Measurements from ENCODE around the gene PIP5K1B.

The PIP5K1B gene

DNA sequence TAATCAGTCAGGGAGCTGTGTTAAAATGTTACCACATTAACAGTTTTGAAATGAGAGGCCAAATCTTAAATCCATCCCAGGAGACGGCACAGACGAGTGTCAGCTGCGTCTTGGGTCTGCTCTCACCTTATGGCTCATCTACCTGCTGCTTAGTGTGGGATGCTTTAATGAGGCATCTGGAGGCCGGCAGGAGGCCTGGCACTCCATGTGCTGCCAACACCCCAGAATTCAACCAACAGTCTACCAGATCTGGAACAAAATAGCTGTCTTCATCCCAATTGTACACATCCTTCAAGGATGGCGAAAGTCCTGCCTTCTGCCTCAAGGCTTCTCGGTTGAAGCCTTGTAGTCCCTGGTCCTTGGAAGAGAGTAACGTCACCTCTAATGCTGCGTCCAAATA, 296.9 kb downstream of the PIP5K1B start:
- no peak for DNase-seq

DNA sequence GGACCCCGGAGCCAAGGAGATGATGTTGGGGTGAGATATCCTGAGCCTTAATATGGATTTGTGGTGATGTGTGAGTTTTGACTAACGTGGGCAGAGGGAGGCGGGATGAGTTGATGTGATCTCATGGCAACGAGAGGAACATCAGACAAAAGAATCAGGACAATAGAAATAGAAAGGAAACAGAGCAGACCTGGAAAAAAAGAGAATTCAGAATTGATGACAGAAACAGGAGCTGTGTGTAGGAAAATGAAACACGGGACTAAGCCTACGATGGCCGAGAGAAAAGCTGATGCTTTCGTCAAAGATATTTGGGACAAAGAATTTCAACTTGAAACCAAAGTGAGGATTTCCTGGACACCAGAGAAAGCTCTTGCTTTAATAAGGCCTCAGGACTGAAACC, 298.0 kb downstream of the PIP5K1B start:
- no peak for DNase-seq

DNA sequence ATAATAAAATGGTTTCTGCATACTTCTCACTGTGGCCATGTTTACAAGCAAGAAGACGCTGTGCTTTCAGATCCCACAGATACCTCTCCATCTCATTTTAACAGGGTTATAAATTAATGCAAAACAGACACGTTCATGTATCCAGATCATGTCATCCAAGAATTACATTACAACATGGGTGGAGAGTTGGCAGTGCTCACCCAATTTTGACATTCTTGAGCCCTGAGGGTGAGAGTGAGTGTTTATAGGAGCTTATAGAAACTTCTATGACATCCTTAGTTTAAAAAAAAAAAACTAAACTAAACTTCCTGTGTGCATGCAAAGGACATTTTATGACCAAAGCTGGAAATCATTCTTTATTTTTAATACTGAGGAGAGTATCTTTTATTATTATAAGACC, 299.8 kb downstream of the PIP5K1B start:
- DNase-seq, result no peak

DNA sequence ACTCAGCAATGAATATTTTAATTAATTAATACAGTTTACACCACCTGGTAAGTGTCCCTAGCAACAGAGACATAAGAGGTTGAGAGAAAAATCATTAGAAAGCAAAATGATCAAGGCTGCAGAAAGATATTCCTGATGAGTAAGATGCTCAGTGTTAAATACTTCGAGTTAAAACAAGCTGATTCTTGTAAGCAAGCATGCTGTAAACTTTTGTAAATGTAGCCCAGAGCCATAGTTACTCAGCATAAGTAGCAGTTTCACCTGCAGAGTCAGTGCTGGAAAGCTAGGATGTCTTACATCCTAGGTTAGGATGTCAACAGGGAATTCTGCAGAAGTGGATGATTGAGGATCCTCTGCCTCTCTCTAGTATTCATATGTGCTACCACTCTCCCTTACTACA, 304.7 kb downstream of the PIP5K1B start:
- DNase-seq, result no peak

DNA sequence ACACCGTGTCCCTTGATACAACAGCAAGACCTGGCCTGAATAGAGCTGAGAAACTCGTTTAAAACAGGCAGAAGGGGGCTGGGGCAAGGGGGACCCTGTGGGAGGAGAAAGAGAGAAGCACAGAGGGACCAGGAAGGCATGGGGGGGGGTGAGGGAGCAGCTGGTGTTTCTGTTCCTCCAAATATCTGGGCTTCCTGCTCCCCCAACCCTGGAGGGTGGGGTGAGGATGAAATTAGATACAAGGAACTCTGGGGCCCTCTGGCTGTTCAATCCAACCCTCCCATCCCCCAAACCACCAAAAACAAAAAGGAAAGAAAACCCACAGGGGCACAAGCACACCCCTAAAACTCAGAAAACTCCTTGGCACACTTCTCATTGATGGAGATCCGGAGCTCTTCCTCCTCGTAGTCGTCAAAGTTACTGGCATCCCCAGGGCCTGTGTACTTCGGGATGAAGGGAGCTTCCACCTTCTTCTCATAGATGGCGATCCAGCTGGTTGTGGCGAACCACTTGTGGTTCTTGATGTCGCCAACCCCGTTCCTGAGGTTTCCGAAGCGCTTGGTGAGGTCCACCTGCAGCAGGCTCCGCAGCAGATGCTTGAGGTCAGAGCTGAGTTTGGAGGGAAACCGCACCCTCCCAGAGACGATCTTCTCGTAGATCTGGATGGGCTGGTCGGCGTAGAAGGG, 307.8 kb downstream of the PIP5K1B start:
- DNase-seq, result no peak

DNA sequence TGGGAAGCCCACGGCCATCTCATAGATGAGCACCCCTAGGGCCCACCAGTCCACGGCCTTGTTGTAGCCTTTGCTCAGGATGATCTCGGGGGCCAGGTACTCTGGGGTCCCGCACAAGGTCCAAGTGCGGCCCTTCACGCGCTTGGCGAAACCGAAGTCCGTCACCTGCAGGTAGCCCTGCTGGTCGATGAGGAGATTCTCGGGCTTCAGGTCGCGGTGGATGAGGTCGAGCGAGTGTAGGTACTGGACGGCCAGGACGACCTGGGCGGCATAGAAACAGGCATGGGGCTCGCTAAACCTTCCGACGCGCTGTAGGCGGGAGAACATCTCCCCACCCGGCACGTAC, 308.3 kb downstream of the PIP5K1B start:
- DNase-seq, result no peak

DNA sequence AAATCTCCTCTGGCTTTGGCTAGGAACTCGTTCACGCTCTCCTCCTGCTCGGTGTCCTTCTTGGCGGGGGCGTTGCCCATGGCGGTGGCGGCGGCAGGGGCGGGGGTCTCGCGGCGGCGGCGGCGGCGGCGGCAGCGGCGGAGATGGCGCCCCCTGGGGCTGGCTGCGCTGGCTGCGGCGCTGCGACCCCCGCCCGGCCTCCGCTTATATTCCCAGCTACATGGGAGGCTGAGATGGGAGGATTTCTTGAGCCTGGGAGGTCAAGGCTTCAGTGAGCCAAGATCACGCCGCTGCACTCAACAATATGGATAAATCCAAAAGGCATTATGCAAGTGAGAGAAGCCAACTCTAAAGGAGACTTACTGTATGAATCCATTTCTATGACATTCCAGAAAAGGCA, 309.0 kb downstream of the PIP5K1B start, which contains the start of gene PRKACG:
Gene PRKACG, minus strand, starts transcription at position 101 of the 400 bp plus-strand sequence. Its CDS starts 21 bp downstream, at position 80.
- DNase-seq, result no peak

DNA sequence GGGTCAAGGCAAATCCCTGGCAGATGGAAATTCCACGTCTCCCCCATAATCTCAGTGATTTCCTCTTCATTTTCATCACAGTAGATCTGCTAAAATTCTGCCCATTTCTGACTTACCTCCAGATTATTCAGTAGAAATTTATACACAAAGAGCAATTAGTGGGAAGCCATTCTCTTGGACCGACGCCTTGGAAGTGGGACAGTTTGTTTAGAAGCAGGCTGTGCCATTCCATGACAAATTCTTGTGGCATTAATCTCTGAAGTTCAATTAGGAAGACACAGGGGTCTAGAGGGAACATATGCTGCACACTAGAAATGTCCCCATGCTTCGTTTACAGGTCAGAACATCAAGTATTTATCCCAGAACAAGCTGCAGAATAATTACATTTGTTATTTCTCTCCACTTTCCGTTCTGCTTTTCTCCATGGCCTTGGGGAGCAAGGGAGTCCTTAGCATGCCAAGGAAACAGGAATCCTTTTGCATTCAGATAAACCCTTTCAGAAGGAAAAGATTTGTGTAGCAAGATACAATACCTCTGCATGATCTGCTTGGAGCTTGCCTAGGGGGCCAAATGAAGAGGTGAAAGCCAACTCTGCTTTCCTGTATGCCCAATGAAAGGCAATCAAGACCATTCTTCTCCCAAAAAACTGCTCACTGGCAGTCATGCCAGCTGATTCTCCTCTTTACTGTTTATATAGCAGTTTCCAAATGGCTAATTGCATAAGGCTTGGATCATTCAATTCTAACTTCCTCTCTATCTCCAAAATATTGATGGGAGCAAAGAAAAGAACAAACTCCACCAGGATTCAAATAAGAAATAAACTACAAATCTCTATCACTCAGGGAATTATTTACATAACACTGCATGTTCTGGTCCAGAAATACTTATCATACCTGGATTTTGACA, 311.4 kb downstream of the PIP5K1B start:
- no peak for DNase-seq

DNA sequence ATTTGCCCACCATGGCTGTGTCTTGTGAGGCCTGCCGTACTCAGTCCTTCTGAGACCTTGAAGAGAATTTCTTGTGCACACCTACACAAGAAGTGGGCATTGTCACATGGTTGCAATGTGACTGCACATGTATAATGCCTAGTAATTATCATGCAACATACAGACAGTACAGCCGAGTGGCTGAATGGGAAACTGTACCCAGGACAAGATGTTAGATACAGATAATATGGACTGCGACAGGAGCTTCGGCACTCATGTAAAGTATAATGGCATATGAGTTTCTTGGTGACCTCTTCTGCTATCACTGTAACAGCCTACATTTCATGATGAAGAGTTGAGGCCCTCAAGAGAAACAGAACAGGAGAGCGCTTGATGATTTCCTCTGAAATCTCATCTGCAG, 313.7 kb downstream of the PIP5K1B start:
- DNase-seq, result no peak

DNA sequence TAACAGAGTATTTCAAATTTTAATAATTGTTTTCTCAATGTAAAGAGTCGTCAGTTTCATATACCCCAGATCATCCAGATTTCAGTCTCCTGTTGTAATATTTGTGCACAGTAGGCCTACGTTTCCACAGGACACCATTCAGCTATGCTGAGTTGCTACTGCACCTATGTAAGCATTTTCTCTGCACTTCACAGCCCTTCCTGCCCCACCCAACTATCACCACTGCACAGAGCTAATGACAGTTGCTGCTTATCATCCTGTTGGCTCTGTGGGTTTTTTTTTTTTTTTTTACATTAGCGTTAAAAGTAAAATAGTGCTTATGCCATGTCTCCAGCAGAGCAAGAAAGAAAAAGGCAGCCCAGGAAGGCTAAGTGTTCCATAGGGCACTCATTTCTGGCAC, 314.8 kb downstream of the PIP5K1B start:
- DNase-seq, result no peak

DNA sequence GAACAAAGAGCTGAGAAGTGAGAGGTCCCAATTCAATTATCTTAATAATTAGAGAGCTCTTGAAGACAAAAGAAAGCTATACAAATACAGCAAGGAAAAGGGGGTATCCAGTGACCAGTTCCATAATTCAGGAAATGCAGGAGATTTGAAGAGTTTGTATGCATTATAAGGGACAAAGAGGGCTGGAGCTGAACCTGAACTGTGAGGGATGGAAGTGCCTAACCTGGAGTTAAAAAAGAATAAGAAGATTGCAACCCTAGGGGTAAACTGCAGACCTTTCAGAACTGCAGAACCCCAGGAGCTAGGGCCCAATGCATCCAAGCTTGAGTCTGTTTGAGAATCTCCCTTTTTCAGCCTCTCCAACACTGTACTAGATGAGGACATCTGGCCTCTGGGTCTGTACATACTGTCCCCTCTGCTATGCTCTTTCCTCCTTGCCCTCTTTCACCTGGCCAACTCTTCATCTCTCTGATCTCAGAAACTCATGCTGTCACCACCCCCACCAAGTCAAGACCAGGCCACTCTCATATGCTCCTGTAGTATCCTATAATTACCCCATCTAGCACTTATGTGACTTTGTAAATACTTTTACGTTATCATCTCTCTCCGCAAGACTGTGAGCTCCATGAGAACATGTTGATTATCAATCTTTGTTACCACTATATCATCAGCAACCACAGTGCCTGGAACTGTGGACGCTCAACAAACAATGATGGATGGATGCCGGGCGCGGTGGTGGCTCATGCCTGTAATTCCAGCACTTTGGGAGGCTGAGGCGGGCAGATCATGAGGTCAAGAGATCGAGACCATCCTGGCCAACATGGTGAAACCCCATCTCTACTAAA, 315.5 kb downstream of the PIP5K1B start:
- DNase-seq, result no peak

DNA sequence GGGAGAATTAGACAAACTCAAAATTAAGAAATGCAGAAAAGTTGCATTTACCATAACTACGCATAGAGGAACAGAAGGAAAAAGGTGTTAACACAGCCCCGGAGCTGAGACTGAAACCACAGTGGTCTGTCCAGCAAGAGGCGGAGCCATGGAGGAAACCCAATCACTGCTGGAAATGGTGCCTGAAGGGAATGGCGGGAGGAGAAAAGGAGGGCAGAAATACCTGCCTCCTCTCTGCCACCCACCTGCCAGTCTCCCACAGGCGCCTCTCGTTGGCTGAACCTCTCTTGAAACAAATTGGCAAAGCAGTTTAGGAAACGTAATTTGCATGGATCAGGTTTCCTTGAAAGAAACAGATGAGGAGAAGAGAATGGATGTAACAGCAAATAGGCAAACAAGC, 318.6 kb downstream of the PIP5K1B start:
- no peak for DNase-seq

DNA sequence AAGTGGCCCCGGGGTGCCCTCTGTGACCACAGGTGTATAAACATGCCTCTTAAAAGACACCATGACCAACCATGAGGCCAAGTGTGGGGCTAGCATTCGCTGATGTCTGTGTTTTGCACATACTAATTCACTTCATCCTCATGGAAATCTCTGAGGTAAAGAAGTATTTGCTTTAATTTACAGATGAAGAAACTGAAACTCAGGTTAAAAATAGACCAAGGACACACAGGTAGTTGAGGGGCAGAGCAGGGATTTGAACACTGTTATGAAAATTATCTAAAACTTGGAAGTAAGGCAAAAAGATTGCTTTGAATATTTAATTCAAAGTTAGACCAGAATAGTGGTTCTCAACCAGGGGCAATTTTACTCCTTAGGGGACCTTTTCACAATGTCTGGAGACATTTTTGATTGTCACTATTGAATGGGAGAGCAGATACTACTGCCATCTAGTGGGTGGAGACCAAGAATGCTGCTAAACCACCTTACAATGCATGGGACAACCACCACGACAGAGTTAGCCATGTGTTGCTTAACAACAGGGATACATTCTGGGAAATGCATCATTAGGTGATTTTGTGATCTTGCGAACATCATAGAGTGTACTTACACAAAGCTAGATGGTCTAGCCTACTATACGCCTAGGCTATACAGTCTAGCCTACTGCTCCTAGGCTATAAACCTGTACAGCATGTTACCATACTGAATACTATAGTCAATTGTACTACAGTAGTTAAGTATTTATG, 322.5 kb downstream of the PIP5K1B start:
- DNase-seq, result peak in 1 of 2 experiments; percentile 38

DNA sequence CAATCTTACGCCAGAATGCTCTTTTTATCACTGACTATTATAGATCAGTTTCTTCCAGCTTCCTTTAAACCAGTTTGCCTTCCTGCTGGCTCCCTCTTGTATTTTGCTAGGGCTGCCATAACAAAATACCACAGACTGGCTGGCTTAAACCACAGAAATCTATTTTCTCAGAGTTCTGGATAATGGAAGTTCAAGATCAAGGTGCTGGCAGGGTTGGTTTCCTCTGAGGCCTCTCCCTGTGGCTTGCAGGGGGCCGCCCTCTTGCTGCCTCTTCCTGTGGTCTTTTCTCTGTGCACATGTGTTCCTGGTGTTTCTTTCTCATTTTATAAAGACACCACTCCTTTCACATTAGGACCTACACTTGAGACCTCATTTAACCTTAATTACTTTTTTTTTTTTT, 323.7 kb downstream of the PIP5K1B start:
- DNase-seq, result no peak

DNA sequence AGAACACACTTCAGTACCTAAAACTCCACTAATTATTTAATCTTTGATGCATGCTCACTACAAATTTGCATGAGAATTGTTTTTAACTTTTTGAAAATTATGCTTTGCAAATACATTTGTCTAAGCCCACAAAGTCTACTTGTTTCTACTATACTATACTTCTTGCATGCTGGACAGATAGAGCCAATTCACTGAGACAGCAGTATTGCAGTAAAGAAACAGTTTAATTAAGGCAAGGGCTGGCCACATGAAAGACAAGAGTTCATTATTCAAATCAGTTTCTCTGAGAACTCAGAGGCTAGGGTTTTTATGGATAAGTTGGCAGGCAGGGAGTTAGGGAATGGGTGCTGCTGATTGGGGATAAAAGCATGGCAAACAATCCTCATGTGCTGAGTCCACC, 324.5 kb downstream of the PIP5K1B start:
- DNase-seq, result no peak

DNA sequence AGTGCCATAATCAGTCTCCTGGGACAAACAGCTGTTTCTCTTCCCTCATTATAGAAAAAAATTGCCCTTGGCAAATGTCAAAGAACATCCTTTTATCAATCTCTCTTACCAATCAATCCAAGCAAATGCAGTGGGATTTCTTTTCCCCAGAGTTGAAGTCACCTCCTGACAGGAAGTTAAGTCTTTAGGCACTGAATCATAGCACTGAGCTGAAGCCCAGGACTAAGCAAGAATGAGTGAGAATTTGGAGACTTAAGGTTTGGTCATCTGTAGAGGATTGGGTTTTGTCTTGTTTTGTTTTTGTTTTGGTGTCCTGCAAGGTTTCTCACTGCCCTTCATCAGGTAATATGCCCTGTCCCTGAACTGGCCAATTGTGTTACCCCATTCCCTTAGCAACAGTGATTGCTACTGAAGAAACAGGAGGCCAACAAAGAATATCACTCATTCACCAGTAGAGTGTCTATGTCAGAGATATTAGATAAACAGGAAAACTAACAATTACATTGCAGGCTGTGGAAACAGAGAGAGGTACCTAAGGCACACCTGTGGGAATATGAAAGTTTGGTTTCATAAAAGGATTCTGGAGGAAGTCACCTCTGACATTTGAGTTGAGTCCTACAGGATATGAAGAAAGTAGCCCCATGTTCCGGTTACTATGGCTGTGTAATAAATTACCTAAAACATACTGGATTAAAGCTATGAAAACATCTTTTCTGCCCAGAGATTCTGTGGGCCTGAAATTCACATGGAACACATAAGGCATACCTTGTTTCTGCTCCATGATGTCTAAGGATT, 326.0 kb downstream of the PIP5K1B start:
- no peak for DNase-seq

DNA sequence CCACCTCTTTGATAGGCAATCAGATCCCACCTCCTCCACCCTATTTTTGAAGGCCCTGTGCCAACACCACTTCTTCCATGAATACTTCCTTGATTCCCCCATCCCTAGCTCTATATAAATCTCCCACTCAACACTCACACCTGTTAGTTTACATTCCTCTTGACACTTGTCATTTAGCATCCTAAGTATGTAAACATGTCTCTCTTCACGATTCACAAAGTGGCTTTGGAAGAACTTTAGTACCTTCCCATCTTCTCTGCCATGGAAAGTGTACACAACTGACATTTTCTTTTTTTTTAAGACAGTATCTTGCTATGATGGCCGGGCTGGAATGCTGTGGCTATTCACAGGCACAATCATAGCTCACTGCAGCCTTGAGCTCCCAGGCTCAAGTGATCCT, 329.0 kb downstream of the PIP5K1B start:
- no peak for DNase-seq

DNA sequence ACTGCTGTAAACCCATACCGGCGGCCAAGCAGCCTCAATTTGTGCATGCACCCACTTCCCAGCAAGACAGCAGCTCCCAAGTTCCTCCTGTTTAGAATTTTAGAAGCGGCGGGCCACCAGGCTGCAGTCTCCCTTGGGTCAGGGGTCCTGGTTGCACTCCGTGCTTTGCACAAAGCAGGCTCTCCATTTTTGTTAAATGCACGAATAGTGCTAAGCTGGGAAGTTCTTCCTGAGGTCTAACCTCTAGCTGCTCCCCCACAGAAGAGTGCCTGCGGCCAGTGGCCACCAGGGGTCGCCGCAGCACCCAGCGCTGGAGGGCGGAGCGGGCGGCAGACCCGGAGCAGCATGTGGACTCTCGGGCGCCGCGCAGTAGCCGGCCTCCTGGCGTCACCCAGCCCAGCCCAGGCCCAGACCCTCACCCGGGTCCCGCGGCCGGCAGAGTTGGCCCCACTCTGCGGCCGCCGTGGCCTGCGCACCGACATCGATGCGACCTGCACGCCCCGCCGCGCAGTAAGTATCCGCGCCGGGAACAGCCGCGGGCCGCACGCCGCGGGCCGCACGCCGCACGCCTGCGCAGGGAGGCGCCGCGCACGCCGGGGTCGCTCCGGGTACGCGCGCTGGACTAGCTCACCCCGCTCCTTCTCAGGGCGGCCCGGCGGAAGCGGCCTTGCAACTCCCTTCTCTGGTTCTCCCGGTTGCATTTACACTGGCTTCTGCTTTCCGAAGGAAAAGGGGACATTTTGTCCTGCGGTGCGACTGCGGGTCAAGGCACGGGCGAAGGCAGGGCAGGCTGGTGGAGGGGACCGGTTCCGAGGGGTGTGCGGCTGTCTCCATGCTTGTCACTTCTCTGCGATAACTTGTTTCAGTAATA, 330.6 kb downstream of the PIP5K1B start, which contains the start of gene FXN:
Gene FXN, plus strand, starts transcription at position 315 of the 871 bp plus-strand sequence. Its CDS starts 31 bp downstream, at position 346.
- DNase-seq, result peak; percentile 23 to 65

DNA sequence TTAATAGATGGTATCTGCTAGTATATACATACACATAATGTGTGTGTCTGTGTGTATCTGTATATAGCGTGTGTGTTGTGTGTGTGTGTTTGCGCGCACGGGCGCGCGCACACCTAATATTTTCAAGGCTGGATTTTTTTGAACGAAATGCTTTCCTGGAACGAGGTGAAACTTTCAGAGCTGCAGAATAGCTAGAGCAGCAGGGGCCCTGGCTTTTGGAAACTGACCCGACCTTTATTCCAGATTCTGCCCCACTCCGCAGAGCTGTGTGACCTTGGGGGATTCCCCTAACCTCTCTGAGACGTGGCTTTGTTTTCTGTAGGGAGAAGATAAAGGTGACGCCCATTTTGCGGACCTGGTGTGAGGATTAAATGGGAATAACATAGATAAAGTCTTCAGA, 331.3 kb downstream of the PIP5K1B start:
- DNase-seq, result no peak

DNA sequence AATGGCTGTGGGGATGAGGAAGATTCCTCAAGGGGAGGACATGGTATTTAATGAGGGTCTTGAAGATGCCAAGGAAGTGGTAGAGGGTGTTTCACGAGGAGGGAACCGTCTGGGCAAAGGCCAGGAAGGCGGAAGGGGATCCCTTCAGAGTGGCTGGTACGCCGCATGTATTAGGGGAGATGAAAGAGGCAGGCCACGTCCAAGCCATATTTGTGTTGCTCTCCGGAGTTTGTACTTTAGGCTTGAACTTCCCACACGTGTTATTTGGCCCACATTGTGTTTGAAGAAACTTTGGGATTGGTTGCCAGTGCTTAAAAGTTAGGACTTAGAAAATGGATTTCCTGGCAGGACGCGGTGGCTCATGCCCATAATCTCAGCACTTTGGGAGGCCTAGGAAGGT, 331.8 kb downstream of the PIP5K1B start:
- DNase-seq, result no peak

DNA sequence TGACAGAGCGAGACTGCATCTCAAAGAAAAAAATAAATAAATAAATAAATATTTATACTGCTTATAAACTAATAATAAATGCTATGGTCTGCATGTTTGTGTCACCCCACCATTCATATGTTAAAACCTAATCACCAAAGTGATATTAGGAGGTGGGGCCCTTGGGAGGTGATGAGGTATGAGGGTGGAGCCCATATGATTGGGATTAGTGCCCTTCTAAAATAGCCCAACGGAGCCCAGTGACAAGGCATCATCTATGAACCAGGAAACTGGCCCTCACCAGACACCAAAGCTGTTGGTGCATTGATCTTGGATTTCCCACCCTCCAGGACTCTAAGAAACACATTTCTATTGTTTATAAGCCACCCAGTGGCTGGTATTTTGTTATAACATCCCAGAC, 335.6 kb downstream of the PIP5K1B start:
- no peak for DNase-seq

Data from NCI-H446 (cell line).